K562 (cell line): Measurements from ENCODE around the gene SMAP2. TPM values are rescaled to one million over a fixed set of nuclear protein-coding genes. Genes with fewer than 3 reads are reported as not detected.

Source experiments
- BRCA1 ChIP-seq, 2 experiments: fragments of 450-650 bp in 1 of 2; sonication (generic) in 1 of 2; formaldehyde crosslinking in 1 of 2; IDR thresholded peaks; 2 replicates each; pipeline versions ENCODE4 v1.5.0 to v1.6.1; 2017 to 2020; ENCODE audit warnings: mild to moderate bottlenecking in 1 of 2, missing genetic modification reagents in 1 of 2
- CAMTA2 ChIP-seq: fragments of 250-450 bp; sonication (Bioruptor Pico); conservative IDR thresholded peaks from 2 replicates; pipeline ENCODE4 v1.5.1; 2022
- DPF2 ChIP-seq: fragments of 450-650 bp; IDR thresholded peaks from 2 replicates; pipeline ENCODE4 v1.6.1; 2016
- ESRRA ChIP-seq: fragments of 450-650 bp; IDR thresholded peaks from 2 replicates; pipeline ENCODE4 v1.6.1; 2014; ENCODE audit warnings: low read depth, mild to moderate bottlenecking, moderate library complexity, borderline replicate concordance
- MAFG ChIP-seq: fragments of 450-650 bp; conservative IDR thresholded peaks from 2 replicates; pipeline ENCODE4 v1.6.1; 2016; ENCODE audit warnings: missing genetic modification characterization, missing compliant biosample characterization
- MTA2 ChIP-seq: fragments of 450-650 bp; IDR thresholded peaks from 2 replicates; pipeline ENCODE4 v1.6.1; 2016; ENCODE audit warnings: low read depth
- NR2C2 ChIP-seq, 2 experiments: fragments of 200-800 bp in 1 of 2; sonication (Bioruptor generic) in 1 of 2; sonication (generic) in 1 of 2; formaldehyde crosslinking in 1 of 2; IDR thresholded peaks; 2 replicates each; pipeline versions ENCODE4 v1.6.1 to v1.8.0; 2016 to 2022; ENCODE audit warnings: mild to moderate bottlenecking in 1 of 2, missing compliant biosample characterization in 1 of 2, missing genetic modification characterization in 1 of 2, missing genetic modification reagents in 1 of 2
- PTRF ChIP-seq: fragments of 450-650 bp; IDR thresholded peaks from 2 replicates; pipeline ENCODE4 v1.6.1; 2016; ENCODE audit warnings: mild to moderate bottlenecking, missing genetic modification characterization, missing compliant biosample characterization
- PYGO2 ChIP-seq: fragments of 450-650 bp; IDR thresholded peaks from 2 replicates; pipeline ENCODE4 v1.6.1; 2016; ENCODE audit warnings: mild to moderate bottlenecking, missing genetic modification characterization, moderate library complexity, missing compliant biosample characterization
- SFPQ ChIP-seq: fragments of 200-400 bp; formaldehyde crosslinking; IDR thresholded peaks from 2 replicates; pipeline ENCODE4 v1.6.1; 2017; ENCODE audit warnings: mild to moderate bottlenecking, low read depth, low read length, moderate library complexity
- SLC30A9 ChIP-seq: fragments of 250-450 bp; sonication (Bioruptor Pico); IDR thresholded peaks from 2 replicates; pipeline ENCODE4 v1.8.0; 2022; ENCODE audit warnings: mild to moderate bottlenecking, moderate library complexity
- SMAD4 ChIP-seq: fragments of 250-450 bp; sonication (Bioruptor Pico); conservative IDR thresholded peaks from 2 replicates; pipeline ENCODE4 v1.8.0; 2021; ENCODE audit warnings: inconsistent platforms, mild to moderate bottlenecking, moderate library complexity
- SMARCA5 ChIP-seq: fragments of 450-650 bp; IDR thresholded peaks from 2 replicates; pipeline ENCODE4 v1.6.1; 2016
- TFAM ChIP-seq: fragments of 250-450 bp; sonication (Bioruptor Pico); conservative IDR thresholded peaks from 2 replicates; pipeline ENCODE4 v1.5.0; 2021; ENCODE audit warnings: mild to moderate bottlenecking, moderate library complexity
- ZBTB33 ChIP-seq: sonication (generic); formaldehyde crosslinking; IDR thresholded peaks from 2 replicates; pipeline ENCODE4 v1.8.1; 2023; ENCODE audit warnings: mild to moderate bottlenecking, missing genetic modification reagents
- ZEB2 ChIP-seq: fragments of 450-650 bp; IDR thresholded peaks from 2 replicates; pipeline ENCODE4 v1.6.1; 2016
- ZNF12 ChIP-seq: sonication (generic); formaldehyde crosslinking; IDR thresholded peaks from 2 replicates; pipeline ENCODE4 v1.4.0; 2020; ENCODE audit warnings: mild to moderate bottlenecking, missing genetic modification reagents
- ZNF121 ChIP-seq: sonication (generic); formaldehyde crosslinking; conservative IDR thresholded peaks from 2 replicates; pipeline ENCODE4 v1.8.0; 2022; ENCODE audit warnings: missing genetic modification reagents
- ZNF3 ChIP-seq: fragments of 250-450 bp; sonication (Bioruptor Pico); IDR thresholded peaks from 2 replicates; pipeline ENCODE4 v1.5.0; 2021; ENCODE audit warnings: mild to moderate bottlenecking, moderate library complexity
- ZNF324 ChIP-seq: fragments of 250-450 bp; sonication (Bioruptor Pico); IDR thresholded peaks from 2 replicates; pipeline ENCODE4 v1.4.0; 2020; ENCODE audit warnings: mild to moderate bottlenecking
- ZNF707 ChIP-seq: fragments of 250-450 bp; sonication (Bioruptor Pico); conservative IDR thresholded peaks from 2 replicates; pipeline ENCODE4 v1.8.0; 2022; ENCODE audit warnings: inconsistent platforms, mild to moderate bottlenecking, moderate library complexity
- ZNF76 ChIP-seq: fragments of 250-450 bp; sonication (Bioruptor Pico); IDR thresholded peaks from 2 replicates; pipeline ENCODE4 v1.4.0; 2020; ENCODE audit warnings: mild to moderate bottlenecking, moderate library complexity, borderline replicate concordance
- ZNF764 ChIP-seq: fragments of 250-450 bp; sonication (Bioruptor Pico); IDR thresholded peaks from 2 replicates; pipeline ENCODE4 v1.4.0; 2020; ENCODE audit warnings: low read depth, mild to moderate bottlenecking, moderate library complexity
- ZNF785 ChIP-seq: fragments of 250-450 bp; sonication (Bioruptor Pico); IDR thresholded peaks from 2 replicates; pipeline ENCODE4 v1.4.0; 2020; ENCODE audit warnings: mild to moderate bottlenecking
- polyA plus RNA-seq, 8 experiments: library from polyadenylated mRNA; depleted of rRNA in 4 of 8; stranded (reverse) in 5 of 8; unstranded in 3 of 8; fragments of >200 nt; fragmentation: Nextera tagmentation in 2 of 8; fragmentation: Illumina TruSeq in 1 of 8; extraction: Ambion mirVana in 2 of 8; extraction: Trizol in 1 of 8; gene quantifications; 2 replicates each; pipeline versions ENCODE4 v1.2.1 to v1.2.3, GENCODE V29; 2011 to 2014; ENCODE audit warnings: inconsistent platforms in 1 of 8, missing spikeins in 1 of 8
- total RNA-seq, 7 experiments: library from RNA; depleted of rRNA in 6 of 7; stranded (reverse); fragments of >200 nt in 6 of 7; fragmentation: Illumina TruSeq in 2 of 7; extraction: Trizol in 2 of 7; gene quantifications; 2 replicates each; pipeline versions ENCODE4 v1.2.1 to v1.2.3, GENCODE V29; 2011 to 2021; ENCODE audit warnings: low replicate concordance in 1 of 7
- TF ChIP-seq, protein P1 (sequence below): fragments of 450-650 bp; formaldehyde crosslinking; conservative IDR thresholded peaks from 2 replicates; pipeline ENCODE4 v1.4.0; 2022; ENCODE audit warnings: mild to moderate bottlenecking, missing genetic modification characterization

SMAP2 gene
- total and polyA plus RNA-seq, 9 of the 15 experiments (the other 6 are each of a cell fraction or from before 2014, with no cell fraction given), result 38.7 to 212 (median 94.1) TPM

GRCh38 chr1:40399984-40400704, 26.6 kb downstream of the SMAP2 start (continued):
- TF ChIP-seq MAFG (no peak), NR2C2 (CRISPR knock-in tag; IDR thresholded peaks at IDR 0.05) (no peak), NR2C2 (tag; IDR thresholded peaks at IDR 0.05) (no peak), ZNF3 (no peak), DPF2 (peak; percentile 96), SLC30A9 (CRISPR knock-in tag) (no peak), PTRF (no peak), ESRRA (peak; percentile 19; the same call in 1 of the 2 replicates), MTA2 (peak; percentile 91), CAMTA2 (CRISPR knock-in tag) (no peak), ZNF76 (CRISPR knock-in tag) (no peak), ZBTB33 (CRISPR knock-in tag) (no peak), SFPQ (no peak), BRCA1 (IDR thresholded peaks at IDR 0.05) (no peak), BRCA1 (CRISPR knock-in tag; IDR thresholded peaks at IDR 0.05) (no peak), TFAM (CRISPR knock-in tag) (no peak), PYGO2 (no peak), ZNF764 (no peak), ZNF12 (CRISPR knock-in tag) (no peak), ZNF324 (CRISPR knock-in tag) (no peak), ZNF707 (CRISPR knock-in tag) (no peak), ZEB2 (peak; percentile 90), SMARCA5 (peak; percentile 27; the same call in 1 of the 2 replicates), ZNF121 (no peak), ZNF785 (CRISPR knock-in tag) (no peak), SMAD4 (CRISPR knock-in tag) (peak; percentile 64)
- TF ChIP-seq, protein P1, sequence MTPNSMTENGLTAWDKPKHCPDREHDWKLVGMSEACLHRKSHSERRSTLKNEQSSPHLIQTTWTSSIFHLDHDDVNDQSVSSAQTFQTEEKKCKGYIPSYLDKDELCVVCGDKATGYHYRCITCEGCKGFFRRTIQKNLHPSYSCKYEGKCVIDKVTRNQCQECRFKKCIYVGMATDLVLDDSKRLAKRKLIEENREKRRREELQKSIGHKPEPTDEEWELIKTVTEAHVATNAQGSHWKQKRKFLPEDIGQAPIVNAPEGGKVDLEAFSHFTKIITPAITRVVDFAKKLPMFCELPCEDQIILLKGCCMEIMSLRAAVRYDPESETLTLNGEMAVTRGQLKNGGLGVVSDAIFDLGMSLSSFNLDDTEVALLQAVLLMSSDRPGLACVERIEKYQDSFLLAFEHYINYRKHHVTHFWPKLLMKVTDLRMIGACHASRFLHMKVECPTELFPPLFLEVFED (CRISPR knock-in tag), result no peak
